HepG2 (cell line): ENCODE data around the gene EIF6. TPM values are rescaled to one million over a fixed set of nuclear protein-coding genes. Genes with fewer than 3 reads are reported as not detected.

Experiments used
- FUBP1 ChIP-seq: sonication (generic); formaldehyde crosslinking; IDR thresholded peaks from 2 replicates; pipeline ENCODE4 v1.5.1; 2020; ENCODE audit warnings: missing genetic modification reagents, mild to moderate bottlenecking, borderline replicate concordance
- GLI4 ChIP-seq: sonication (generic); formaldehyde crosslinking; IDR thresholded peaks from 2 replicates; pipeline ENCODE4 v1.5.1; 2020; ENCODE audit warnings: missing genetic modification reagents, mild to moderate bottlenecking, moderate library complexity, borderline replicate concordance
- HCFC1 ChIP-seq: fragments of 150-350 bp; IDR thresholded peaks from 2 replicates; pipeline ENCODE4 v1.6.1; 2014; ENCODE audit warnings: low read depth, low read length
- HOXA3 ChIP-seq: sonication (generic); formaldehyde crosslinking; IDR thresholded peaks from 2 replicates; pipeline ENCODE4 v1.5.0; 2020; ENCODE audit warnings: missing genetic modification reagents
- MAFG ChIP-seq: sonication (generic); formaldehyde crosslinking; IDR thresholded peaks from 2 replicates; pipeline ENCODE4 v1.5.1; 2020; ENCODE audit warnings: mild to moderate bottlenecking, missing genetic modification reagents
- MATR3 ChIP-seq: sonication (generic); formaldehyde crosslinking; IDR thresholded peaks from 2 replicates; pipeline ENCODE4 v1.4.0; 2020; ENCODE audit warnings: missing genetic modification reagents
- NFYB ChIP-seq: sonication (generic); formaldehyde crosslinking; IDR thresholded peaks from 2 replicates; pipeline ENCODE4 v1.4.0; 2020; ENCODE audit warnings: missing genetic modification reagents
- POLR2A ChIP-seq, 2 experiments: IDR thresholded peaks; 2 replicates each; pipeline ENCODE4 v1.6.1; 2011; ENCODE audit warnings: low read depth in 2 of 2, low read length in 2 of 2, mild to moderate bottlenecking in 1 of 2, moderate library complexity in 1 of 2; ENCODE audit not compliant: insufficient read depth in 1 of 2
- POLR2AphosphoS2 ChIP-seq: IDR thresholded peaks from 2 replicates; pipeline ENCODE4 v1.6.1; 2011; ENCODE audit warnings: low read depth, low read length, improper control_type of control experiment
- PRDM15 ChIP-seq: sonication (generic); formaldehyde crosslinking; IDR thresholded peaks from 2 replicates; pipeline ENCODE4 v1.4.0; 2020; ENCODE audit warnings: missing genetic modification reagents
- SMAD1 ChIP-seq: sonication (generic); formaldehyde crosslinking; IDR thresholded peaks from 2 replicates; pipeline ENCODE4 v1.4.0; 2020; ENCODE audit warnings: missing genetic modification reagents, low read depth, mild to moderate bottlenecking, borderline replicate concordance
- SMAD3 ChIP-seq: sonication (generic); formaldehyde crosslinking; IDR thresholded peaks from 2 replicates; pipeline ENCODE4 v1.4.0; 2020; ENCODE audit warnings: missing genetic modification reagents
- ZBTB4 ChIP-seq: sonication (generic); formaldehyde crosslinking; IDR thresholded peaks from 2 replicates; pipeline ENCODE4 v1.4.0; 2020; ENCODE audit warnings: missing genetic modification reagents, mild to moderate bottlenecking, borderline replicate concordance
- ZBTB7B ChIP-seq: sonication (generic); formaldehyde crosslinking; IDR thresholded peaks from 2 replicates; pipeline ENCODE4 v1.4.0; 2020; ENCODE audit warnings: missing genetic modification reagents
- ZNF232 ChIP-seq: sonication (generic); formaldehyde crosslinking; IDR thresholded peaks from 2 replicates; pipeline ENCODE4 v1.4.0; 2020; ENCODE audit warnings: missing genetic modification reagents, borderline replicate concordance
- ZNF512B ChIP-seq: sonication (generic); formaldehyde crosslinking; IDR thresholded peaks from 2 replicates; pipeline ENCODE4 v1.5.1; 2020; ENCODE audit warnings: missing genetic modification reagents, mild to moderate bottlenecking, borderline replicate concordance
- ZNF564 ChIP-seq: sonication (generic); formaldehyde crosslinking; IDR thresholded peaks from 2 replicates; pipeline ENCODE4 v1.8.1; 2023; ENCODE audit warnings: mild to moderate bottlenecking, missing genetic modification reagents
- ZNF777 ChIP-seq: sonication (generic); formaldehyde crosslinking; IDR thresholded peaks from 2 replicates; pipeline ENCODE4 v1.4.0; 2020; ENCODE audit warnings: missing genetic modification reagents
- polyA plus RNA-seq, 8 experiments: library from polyadenylated mRNA; depleted of rRNA in 3 of 8; stranded (reverse) in 7 of 8; unstranded in 1 of 8; fragments of >200 nt; fragmentation: Illumina TruSeq in 4 of 8; extraction: Trizol in 4 of 8; gene quantifications; 2 replicates each; pipeline versions ENCODE4 v1.2.1 to v1.2.3, GENCODE V29; 2011 to 2016; ENCODE audit warnings: low read depth in 4 of 8, missing spikeins in 1 of 8, mixed read lengths in 1 of 8; ENCODE audit not compliant: insufficient read depth in 1 of 8
- total RNA-seq, 5 experiments: library from RNA; depleted of rRNA; stranded (reverse); fragments of >200 nt; fragmentation: Illumina TruSeq; extraction: Trizol; gene quantifications; 2 replicates each; pipeline ENCODE4 v1.2.3, GENCODE V29; 2016; ENCODE audit warnings: low read depth in 1 of 5

The EIF6 gene
- total and polyA plus RNA-seq, 2 of the 13 experiments (the other 11 are each of a cell fraction or from before 2014, with no cell fraction given): 462 to 466 TPM

- TF ChIP-seq MAFG (CRISPR knock-in tag): no peak
- TF ChIP-seq PRDM15 (CRISPR knock-in tag): no peak
- no peak for TF ChIP-seq MATR3 (CRISPR knock-in tag)
- TF ChIP-seq ZNF777 (CRISPR knock-in tag): no peak
- TF ChIP-seq POLR2AphosphoS2: peak; percentile 87; the same call in 1 of the 2 replicates
- no peak for TF ChIP-seq FUBP1 (CRISPR knock-in tag)
- no peak for TF ChIP-seq NFYB (CRISPR knock-in tag)
- TF ChIP-seq ZBTB7B: no peak
- TF ChIP-seq ZNF564 (CRISPR knock-in tag): no peak
- peak in 1 of 2 experiments; percentile 32; a peak in 3 of 4 replicates for TF ChIP-seq POLR2A (IDR thresholded peaks at IDR 0.05; ENCODE audit: insufficient read depth in 1 of 2, low read depth in 2 of 2, low read length in 2 of 2)
- TF ChIP-seq ZNF512B (CRISPR knock-in tag): no peak
- no peak for TF ChIP-seq GLI4
- no peak for TF ChIP-seq SMAD1 (CRISPR knock-in tag)
- TF ChIP-seq ZNF232 (CRISPR knock-in tag): no peak
- no peak for TF ChIP-seq HOXA3 (CRISPR knock-in tag)
- no peak for TF ChIP-seq ZBTB4 (CRISPR knock-in tag)
- TF ChIP-seq SMAD3 (CRISPR knock-in tag): no peak
- no peak for TF ChIP-seq HCFC1
These were observed 6.8 kb downstream of the EIF6 start, which contains the start of gene MMP24OS (continued) for GRCh38 chr20:35277531-35278395.
